K562 (cell line): ENCODE results near the gene RBM12.

ENCODE experiments used
- CREM ChIP-seq: IDR thresholded peaks from 2 replicates; pipeline ENCODE4 v1.6.1; 2014; ENCODE audit warnings: antibody characterized with exemption, low read depth
- FOXJ3 ChIP-seq: sonication (generic); formaldehyde crosslinking; IDR thresholded peaks from 2 replicates; pipeline ENCODE4 v1.4.0; 2020; ENCODE audit warnings: mild to moderate bottlenecking, missing genetic modification reagents
- HDAC2 ChIP-seq: fragments of 450-650 bp; IDR thresholded peaks from 2 replicates; pipeline ENCODE4 v1.6.1; 2016; ENCODE audit warnings: mild to moderate bottlenecking
- HMG20A ChIP-seq: fragments of 450-650 bp; formaldehyde crosslinking; conservative IDR thresholded peaks from 2 replicates; pipeline ENCODE4 v1.4.0; 2020; ENCODE audit warnings: mild to moderate bottlenecking, mixed read lengths
- MAX ChIP-seq: sonication (generic); formaldehyde crosslinking; IDR thresholded peaks from 2 replicates; pipeline ENCODE4 v1.9.0; 2022; ENCODE audit warnings: mild to moderate bottlenecking, missing genetic modification reagents
- MTF1 ChIP-seq: fragments of 250-450 bp; sonication (Bioruptor Pico); IDR thresholded peaks from 2 replicates; pipeline ENCODE4 v1.9.0; 2021; ENCODE audit warnings: moderate library complexity, mild to moderate bottlenecking, inconsistent platforms, borderline replicate concordance
- YY1 ChIP-seq, 3 experiments: IDR thresholded peaks; 2 replicates each; pipeline ENCODE4 v1.6.1; 2011; ENCODE audit warnings: low read length in 2 of 3, mild to moderate bottlenecking in 2 of 3, moderate library complexity in 2 of 3, borderline replicate concordance in 1 of 3, control low read depth in 1 of 3, low read depth in 1 of 3; ENCODE audit not compliant: insufficient read depth in 3 of 3, insufficient replicate concordance in 2 of 3, control insufficient read depth in 1 of 3, insufficient read length in 1 of 3; ENCODE audit errors: extremely low read depth in 1 of 3
- ZBTB7A ChIP-seq: IDR thresholded peaks from 2 replicates; pipeline ENCODE4 v1.6.1; 2011; ENCODE audit warnings: low read depth, mild to moderate bottlenecking, low read length, moderate library complexity, borderline replicate concordance; ENCODE audit not compliant: control insufficient read depth

- TF ChIP-seq YY1 (IDR thresholded peaks at IDR 0.05; ENCODE audit: borderline replicate concordance in 1 of 3, control insufficient read depth in 1 of 3, extremely low read depth in 1 of 3, insufficient read depth in 3 of 3, insufficient read length in 1 of 3, insufficient replicate concordance in 2 of 3, low read depth in 1 of 3, low read length in 2 of 3), result no peak
- TF ChIP-seq MAX, result no peak
- no peak for TF ChIP-seq HMG20A (CRISPR knock-in tag)
- TF ChIP-seq FOXJ3, result no peak
- TF ChIP-seq MTF1 (CRISPR knock-in tag), result no peak
- TF ChIP-seq CREM, result no peak
- TF ChIP-seq HDAC2, result no peak
- no peak for TF ChIP-seq ZBTB7A
These were observed 32.1 kb downstream of the RBM12 start for GRCh38 chr20:35632539-35633115.
